ENCODE measurements around the gene RGS16. TPM values are rescaled to one million over a fixed set of nuclear protein-coding genes. Genes with fewer than 3 reads are reported as not detected.

RGS16 gene
- polyA plus RNA-seq, 5 donors, result 3.9 to 6.1 (median 5.5) TPM

DNA sequence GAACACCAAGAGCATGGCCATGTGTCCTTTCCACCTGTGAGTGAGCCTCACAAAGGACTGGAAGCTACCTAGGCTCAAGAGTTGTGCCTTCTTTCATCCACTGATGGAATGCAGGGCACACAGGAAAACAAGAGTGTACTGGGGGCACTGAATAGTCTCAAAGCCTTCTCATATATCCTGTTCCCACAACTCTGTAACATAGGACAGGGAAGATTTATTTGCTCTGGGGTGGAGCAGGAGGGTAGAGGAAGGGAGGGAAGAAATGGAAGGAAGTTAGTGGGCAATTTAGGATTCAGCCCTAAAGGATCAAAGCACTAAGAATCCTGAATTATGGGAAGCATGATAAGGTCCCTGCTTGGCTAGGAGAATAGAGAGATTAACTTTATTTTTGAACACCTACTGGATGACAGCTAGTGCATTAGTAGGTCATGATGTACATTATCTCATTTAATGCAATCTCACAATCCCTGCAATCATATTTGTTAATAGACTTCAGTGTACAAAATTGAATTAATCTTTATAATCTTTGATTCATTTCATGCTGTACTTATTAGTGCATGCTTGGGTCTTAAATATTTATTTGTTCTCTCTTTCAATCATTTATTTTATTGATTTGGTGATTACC lies 27.0 kb upstream of the RGS16 start:
- DNase-seq, result no peak

DNA sequence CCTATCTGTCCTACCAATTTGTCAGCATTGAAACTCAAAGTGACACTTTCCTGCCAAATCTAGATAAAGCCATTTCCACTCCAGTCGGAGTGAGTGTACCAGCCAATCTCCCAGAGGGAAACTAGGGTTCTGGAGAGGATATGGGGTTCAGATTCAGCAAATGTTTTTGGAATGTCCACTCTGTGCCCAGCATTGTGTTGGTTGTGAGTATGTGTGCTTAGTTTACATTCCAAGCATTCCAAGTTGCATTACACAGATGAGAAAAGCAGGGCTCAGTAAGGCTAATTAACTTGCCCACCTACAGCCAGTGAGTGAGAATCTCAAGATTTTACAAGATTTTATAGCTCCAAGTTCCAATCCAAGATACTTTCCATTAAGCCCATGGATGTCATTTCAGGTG lies 26.4 kb upstream of the RGS16 start:
- no peak for DNase-seq

DNA sequence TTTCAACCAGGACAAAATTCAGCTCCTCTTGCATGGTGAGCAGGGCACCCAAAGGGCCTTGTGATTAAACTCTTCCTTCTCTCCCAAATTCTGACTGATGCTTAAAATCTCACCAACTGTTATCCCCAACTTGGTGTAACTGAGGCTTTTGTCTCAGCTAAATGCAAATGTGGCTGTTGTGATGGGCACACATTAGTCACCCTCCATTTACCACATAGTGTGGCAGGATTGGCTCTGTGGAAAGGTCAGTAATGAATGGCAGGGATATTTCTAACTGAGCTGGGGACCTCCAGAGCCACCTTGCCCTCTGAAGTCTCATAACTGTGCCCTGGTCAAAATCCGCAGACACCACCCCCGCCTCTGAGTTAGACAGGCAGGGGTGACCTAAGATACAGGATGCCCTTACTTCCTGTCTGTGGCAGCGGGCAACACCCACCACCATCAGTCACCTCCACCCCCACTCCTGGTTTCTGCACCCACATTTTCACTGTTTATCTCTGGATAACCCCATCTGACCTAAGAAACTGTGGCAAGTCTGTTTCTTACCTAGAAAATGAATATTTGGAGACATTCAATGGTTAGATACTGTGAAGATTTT lies 25.4 kb upstream of the RGS16 start:
- DNase-seq, result no peak

DNA sequence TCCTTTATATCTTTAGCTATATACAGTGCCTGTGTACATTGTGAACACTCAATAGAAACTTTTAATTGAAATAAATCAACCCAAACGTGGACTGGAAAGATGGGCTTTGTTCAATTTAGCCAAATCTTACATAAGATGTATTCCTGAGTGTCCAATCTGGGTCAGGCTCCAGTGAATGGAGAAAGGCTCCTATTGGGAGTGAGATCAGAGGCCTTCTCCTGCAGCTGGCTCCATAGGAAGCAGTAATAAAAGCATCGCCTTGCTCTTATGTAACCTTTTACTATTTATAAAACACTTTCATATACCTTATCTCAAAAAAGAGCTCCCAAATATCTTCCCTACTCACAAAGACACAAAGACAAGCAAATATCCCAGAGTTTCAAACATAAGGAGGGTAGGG lies 24.9 kb upstream of the RGS16 start:
- no peak for DNase-seq

DNA sequence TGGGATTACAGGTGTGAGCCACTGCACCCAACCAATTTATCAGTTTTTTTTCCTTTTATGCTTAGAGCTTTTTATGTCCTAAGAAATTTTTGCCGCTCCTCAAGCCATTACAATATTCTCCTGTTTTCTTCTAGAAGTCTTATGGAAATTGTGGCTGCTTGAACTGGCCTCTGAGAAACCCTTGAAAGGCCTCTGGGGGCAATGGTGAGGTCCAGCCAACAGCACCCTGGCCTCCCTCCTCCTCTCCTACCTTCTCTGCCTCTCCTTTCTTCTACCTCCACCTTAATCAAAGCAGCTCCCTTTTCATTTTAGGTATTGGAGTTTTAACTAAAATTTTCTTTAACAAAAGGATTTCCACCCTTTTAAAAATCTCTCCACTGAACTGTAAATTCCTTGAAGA lies 24.5 kb upstream of the RGS16 start:
- no peak for DNase-seq

DNA sequence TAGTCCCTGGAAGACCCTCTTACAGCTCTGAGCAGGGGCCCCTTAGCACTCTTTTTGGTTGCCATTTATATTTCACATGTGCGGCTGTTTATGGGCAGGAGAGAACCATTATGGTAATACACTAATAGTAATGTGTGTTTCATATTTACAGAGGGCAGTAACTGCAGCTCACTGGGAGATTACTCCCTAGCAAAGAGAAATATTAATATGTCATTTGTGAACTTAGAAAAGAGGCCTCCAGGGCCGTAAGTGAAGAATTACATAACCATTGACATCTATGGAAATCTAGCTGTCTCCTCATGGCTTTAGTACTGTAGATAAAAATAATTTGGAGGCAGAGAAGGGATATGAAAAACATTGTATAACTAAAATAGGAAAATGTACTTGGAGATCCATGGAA lies 23.4 kb upstream of the RGS16 start:
- no peak for DNase-seq

DNA sequence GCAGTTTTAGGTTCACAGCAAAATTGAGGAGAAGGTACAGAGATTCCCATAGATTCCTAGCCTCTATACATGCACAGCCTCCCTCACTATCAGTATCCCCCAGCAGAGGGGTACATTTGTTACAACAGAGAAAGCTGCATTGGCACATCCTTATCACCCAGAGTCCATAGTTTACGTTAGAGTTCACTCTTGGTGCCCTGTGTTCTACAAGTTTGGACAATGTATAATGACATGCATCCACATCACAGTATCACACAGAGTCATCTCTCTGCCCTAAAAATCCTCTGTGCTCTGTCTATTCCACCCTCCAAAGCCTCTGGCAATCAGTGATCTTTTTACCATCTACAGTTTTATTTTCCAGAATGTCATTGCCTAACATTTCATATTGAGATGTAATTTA lies 22.3 kb upstream of the RGS16 start:
- no peak for DNase-seq

DNA sequence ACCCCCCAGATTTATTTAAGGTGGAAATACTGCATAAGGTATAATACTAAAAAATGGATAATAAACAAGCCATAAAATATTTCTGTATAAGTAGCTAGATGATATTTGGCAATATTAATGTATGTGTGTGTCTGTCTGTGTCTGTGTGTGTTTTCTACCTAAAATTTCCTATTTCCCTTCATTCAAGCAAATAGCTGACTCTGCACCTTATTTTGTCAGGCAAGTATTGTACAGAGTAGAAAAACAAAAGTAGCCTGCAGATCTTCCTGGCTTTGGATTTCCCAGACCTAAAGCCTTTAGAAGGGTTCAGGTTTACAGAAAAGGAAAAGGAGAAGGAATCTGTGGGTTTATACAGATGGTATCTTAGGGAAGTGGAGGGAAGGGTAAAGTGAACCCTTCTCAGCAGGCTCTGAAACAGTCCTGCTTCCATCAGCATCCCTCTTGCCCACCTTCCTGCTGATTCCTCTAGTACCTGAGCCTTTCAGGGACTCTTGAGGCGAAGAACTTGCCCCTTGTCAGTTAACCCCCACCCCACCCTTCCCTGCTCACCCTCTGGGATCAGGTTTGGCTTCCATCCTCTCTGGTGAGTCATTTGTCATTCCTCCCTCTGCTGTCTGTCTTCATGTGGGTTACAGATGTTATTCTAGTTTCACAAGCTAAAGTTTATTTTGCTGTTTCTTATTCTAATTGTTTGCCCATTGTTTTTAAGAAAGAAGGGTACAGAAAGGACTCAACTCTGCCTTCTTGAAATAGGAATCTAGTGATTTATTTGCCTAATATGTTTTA lies 21.7 kb upstream of the RGS16 start:
- DNase-seq, result no peak

DNA sequence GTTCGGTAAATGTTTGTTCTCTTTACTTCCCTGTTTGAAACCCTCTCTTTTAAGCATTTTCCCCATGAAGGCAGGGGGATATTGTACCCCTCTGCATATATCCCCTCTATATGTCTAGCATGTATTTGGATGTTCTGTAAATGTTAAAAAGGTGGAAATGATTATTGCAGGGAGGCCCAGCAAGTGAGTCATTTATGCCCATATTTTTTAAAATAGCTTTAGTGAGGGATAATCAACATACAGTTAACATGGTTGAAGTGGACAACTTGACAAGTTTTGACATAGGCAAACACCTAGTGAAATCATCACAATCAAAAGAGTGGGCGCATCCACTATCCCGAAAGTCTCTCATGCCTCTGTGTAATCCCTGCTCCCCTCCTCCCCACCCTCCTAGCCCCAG lies 20.8 kb upstream of the RGS16 start:
- no peak for DNase-seq

DNA sequence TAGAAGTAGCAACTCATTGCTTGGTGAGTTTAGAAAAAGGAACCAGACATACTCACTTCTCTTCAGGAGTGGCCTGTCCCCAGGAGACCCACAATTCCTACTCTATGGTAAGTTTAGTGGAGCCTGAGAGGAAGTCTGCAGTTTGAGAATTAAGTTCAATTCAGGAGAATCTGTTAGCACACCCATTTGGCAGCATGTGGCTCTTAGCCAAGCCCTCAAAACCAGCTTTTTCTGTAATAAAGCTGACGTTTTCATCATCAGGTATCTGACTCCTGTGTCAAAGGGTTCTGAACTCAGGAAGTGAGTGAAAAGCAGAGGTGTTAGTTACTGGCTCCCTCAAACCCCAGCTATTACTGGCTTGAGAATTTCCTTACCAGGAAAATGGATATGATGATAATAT lies 20.4 kb upstream of the RGS16 start:
- no peak for DNase-seq

DNA sequence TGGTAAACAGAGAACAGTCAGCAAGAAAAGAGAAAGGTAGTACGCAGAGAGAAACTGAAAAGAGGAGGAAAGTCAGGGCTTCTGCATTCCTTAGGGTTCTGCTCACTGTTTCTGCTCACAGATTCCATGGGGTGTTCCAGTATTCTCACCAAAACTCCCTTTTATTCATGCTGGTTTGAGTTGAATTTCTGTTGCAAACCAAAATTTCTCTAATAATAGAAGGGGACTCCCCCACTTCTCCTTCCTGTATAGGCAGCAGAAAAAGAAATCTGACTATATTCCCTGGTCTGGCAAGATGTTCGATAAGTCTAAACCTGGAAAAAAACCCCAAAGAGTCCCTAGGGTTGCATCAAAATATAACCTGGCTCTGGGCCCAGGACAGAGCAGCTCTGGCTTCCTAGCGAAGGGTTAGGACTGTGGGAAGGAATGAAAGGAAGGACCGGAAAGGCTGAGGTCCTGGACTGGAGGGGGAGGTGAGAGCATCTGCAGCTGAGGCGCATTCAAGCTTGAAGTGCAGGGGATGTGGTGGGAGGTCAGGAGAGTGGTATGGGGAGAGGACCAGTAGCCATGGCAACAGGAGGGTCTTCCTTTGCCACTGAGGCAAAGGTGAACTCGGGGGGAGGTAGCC lies 18.8 kb upstream of the RGS16 start:
- DNase-seq, result no peak

DNA sequence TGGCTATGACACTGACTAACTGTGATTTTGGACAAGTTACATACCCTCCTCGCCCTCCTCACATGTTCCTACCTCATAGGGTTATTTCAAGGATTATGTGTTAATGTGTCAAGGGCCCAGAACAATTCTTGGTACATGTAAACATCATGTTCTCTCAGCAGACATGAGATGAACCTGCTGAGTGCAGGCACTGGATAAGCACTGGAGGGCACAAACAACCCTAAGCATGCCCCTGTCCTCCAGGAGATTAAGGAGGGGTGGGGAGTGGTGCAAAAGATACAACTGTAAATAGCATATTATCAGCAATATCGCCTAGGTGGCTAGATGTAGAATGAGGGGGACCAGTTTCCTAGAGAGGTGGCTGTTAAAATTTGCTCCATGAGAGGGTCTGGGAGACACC lies 17.7 kb upstream of the RGS16 start:
- no peak for DNase-seq

DNA sequence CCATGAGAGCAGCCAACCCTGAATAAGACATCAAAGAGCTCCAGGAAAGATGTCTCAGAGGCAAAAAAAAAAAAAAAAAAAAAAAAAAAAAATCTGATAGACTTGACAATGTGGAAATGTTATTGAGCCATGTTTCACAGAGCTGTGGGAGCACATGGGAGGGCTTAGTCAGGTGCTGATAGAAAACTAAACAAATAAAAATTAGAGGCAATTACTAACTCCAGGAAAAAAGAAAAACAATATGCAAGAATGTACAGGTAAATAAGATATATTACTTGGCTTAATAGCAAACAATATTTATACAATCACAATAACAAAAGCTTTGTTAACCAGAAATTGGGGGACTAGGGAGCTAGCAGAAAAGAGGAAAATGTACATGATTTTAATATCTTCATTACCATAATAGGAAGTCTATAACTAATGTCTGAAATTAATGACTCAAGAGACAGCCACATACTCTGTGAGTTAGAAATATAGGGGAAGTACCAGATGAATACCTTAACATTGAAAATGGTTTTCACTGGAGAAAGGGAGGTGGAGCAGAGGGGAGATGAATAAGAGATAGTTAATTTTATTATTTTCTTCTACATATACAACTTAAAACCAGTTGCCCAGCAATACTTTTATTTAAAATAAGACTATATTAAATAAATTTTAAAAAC lies 16.9 kb upstream of the RGS16 start:
- no peak for DNase-seq

DNA sequence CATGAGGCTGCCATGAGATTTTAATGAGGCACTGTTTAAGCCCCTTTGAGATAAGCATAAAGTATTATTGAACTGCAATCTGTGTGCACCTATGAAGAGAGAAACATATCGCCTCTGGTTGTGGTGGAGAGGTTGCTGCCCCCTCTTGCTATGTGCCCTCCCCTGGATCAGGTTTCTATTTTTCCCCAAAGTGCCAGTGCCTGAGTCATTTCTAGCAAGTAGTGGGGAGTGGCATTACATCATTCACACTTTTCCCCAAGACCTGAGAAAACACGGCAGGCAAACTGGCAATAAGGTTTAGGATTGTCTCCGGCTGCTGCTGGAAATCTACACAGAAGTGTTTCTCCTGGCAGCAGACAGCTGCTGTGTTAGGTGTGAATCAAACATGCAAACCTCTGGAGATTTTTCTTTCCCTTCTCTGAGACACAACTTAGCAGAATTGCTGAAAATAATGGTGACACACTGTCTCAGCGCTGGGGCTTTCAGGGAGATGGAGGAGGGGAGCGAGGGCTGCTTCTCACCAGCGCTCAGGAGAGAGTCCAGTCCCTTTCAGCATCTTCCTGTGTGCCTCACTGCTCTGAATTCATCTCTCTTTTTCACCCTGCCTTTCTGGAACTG lies 13.7 kb upstream of the RGS16 start:
- no peak for DNase-seq

DNA sequence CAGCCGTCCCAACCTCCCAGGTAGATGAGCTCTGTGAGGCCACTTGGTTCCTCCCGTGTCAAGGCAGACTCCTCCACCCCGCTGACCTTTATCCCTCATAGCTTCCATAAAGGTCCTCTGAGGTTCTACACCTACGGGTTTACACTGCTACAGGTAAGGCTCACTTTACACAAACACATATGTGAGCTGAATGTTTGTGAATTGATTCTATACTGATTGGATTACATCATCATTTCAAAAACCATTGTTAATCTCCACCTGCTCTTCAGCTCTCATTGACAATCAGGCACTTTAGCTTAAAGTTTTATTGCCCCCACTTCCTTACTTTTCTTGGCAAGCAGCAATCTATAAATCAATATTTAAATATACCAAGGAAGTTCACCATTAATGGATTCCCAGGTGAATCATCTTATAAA lies 12.8 kb upstream of the RGS16 start:
- no peak for DNase-seq

DNA sequence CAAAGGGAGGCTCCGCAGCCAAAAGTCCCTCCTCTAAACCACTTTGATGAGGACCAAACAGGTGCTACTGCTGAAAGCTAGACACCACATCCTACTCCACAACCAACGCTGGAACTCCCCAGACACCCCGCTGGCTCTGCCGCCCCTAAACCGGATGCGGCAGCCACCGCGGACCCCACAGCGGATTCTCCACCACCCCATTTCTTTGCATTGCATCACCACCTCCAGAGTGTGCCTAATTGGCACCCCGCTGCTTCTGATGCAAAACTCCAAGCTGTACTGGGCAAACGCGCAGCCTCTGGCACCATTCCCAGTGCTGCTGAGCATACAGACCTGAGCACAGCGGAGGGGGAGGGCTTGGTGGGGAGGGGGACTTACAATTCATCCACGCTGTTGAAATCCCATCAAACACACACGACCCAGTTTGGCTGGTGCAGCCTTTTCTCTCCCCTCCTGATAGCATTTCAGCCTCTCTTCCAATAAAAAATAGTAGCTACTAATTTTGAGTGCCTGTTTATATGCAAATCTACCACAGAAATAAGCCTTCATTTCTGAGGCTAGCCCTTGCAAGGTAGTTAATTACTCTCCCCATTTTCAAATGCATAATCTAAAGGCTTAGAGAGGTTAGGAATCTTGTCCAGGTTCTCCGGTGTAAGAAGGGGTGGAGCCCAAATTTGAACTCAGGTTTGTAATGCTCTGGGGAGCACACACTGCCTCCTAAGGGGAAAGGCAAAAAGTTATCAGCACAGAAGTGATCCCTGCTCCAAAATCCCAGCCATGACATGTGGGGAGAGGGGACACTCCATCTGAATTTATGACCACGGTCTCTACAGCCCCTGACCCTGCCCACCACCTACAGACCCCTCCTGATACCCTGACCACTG lies 12.2 kb upstream of the RGS16 start:
- peak; percentile 70 to 73 for DNase-seq

DNA sequence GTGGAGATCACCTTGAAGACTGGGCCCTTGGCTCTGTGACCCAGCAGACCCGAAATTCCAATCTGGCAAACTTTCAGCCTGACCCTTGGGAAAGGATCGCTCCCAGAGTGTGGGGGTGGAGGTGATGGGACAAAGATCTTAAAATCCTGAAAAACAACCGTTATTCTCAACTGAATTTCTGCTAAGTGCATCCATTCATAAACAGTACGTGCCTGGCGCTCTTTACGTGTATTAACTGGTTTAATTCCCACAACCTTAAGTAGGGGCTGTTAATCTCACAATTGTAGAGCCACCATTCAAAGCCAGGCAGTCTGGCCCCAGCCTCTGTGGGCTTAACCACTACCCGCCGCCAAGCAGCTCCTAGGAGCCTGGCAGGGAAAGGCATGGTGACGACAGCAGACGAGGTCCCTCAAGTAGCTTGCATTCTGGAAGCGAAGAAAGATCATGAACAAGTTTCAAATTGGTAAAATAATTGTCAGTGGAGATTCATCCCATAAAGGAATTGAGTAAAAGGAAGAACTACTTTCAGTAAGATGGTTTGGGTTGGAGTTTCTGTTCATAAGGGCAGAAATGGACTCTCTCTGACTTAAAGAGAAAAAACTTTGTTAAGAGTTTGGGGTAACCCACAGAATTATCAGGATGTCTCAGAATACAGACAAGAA lies 11.4 kb upstream of the RGS16 start:
- DNase-seq, result peak in 1 of 2 donors; percentile 56

DNA sequence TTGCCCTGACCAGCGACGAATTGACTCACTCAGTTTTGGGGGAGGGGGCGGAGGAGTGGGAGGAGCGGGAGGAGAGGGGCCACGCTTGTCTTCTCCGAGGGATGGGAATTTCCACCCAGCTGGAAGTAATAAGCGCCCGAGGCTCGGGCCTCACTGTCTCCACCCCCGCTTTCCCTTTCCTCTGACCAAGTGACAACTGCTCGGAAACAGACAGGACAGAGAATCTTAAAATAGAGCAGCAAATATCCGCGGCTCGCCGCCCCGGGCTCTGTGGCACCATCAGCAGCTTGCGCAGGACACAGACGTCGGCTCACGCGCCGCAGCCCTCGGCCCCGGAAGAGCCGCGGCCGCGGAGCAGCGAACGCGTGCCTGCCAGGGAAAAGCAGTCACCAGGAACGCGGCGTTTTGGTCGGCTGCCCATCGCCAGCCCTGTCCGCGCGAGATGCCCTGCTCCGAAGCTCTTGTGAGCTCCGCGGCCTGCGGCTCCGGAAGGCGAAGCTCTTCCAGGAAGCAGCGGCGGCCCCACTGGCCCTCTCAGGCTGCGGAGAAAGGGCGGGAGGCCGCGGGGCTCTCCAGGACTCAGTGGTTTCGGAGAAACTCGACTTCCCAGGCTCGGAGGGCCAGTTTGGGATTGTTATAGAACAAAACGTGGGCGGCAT lies 10.7 kb upstream of the RGS16 start:
- peak; percentile 82 for DNase-seq

DNA sequence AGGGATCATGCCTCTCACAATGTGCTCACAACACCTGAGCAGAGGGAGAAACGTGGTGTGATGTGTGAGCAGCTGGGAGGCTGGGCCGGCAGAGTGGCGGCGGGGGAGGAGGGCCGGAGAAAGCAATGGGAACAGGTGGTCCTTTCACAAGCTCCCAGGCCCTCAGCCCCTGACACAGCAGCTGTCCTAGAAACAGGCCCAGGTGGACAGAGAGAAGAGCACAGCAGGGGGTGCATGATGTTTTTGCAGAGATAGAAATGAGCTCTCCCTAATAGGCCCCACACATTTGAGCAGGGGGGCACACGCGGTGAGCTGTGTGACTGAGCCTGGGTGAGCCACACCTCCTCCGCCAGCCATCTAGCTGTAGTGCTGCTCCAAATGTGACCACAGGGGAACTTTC lies 7.6 kb upstream of the RGS16 start:
- DNase-seq, result no peak

DNA sequence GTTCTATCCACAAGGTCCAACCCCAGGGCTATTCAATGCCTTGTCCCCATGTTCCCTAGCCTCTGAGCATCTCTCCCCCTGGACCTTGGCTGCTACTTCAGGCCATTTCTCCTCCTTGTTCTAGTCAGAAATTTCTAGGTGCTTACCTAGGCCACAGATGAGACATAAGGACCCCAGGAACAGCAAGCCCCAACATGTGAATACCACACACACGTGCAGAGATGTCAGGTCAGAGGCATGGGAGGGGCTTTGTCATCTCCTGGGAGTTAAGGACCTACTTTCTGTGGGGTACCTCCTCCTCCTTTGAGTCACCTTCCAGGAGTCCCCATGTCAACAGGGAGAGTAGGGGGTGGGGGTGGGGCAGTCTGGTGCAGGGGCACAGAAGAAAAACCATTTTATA lies 7.1 kb upstream of the RGS16 start:
- DNase-seq, result no peak
